A549 treated with Mapracorat at 1 μM for 4 hours (cell line): ENCODE measurements around the gene MARCHF9. TPM values are rescaled to one million over a fixed set of nuclear protein-coding genes. Genes with fewer than 3 reads are reported as not detected.

Source experiments
- total RNA-seq: library from RNA; stranded (reverse); fragments of 200-300 nt; extraction: Qiagen RNA extraction; gene quantifications from 5 replicates; pipeline ENCODE4 v1.2.3, GENCODE V29; 2022

Gene MARCHF9
- 6.9 to 8.7 TPM (median 7.3 TPM) in 5 replicates for total RNA-seq

DNA sequence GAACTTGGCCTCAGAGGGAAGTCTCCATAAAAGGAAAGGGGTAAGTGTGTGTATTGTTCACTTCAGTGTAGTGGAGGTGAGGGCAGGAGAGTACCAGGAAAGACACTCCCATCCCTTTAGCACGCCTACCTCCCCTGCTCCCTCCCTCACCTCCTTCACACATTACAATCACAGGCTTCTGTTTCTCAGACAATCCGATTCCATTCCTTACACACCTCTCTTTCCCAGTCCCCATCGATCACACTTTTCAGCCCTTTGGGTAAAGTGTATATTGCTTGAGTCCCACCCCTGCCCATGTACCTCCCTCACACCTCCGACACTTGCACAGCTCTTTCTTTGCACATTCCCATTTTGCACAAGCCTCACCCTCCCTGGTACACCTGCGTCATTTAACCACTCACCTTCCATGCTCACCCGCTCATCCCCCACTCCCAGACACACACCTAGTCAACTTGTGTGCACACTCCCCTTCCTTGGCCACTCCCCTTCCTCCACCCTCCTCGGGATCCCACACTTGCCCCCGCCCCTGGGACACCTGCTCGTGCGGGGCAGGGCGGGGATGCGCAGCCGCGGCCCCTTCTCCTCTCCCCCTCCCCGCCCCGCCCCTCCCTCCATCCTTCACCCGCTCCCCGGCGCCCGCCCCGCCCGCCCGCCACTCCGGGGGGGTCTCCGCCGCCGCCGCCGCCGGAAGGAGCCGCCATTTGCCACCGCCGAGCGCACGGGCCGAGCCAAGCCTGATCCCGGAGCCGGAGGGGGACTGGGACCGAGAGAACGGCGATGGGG lies at the start of gene MARCHF9:
TSS of gene MARCHF9 (plus strand) at position 693 of the 783 bp plus-strand sequence. CDS start 426 bp downstream, outside the sequence.

DNA sequence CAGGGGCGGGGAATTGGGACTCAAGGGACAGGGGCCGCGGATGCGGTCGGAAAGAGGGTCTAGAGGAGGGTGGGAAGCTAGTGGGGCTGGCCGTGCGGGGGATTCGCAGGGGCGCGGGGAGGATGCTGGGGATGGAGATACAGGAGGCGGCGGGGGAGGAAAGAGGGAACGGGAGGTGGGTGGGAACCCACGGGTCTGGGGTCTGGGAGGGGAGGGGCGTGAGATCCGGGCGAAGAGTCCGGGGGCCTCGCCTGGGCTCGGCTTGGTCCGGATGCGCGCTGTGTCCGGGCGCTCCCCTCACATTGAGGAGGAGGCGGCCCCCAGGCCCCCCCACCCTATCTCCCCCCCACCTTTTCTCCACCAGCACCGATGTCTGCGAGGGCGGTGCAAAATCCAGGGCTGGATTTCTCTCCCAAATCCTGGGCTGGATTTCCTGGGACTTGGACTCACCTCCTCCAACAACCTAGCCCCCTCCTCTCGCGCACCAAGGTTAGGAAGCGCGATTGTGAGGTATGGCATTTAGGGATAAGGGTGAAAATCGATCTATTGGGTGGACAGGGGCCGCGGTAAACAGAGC lies 16.2 kb upstream of the MARCHF9 start, which contains the start of gene AGAP2:
TSS of gene AGAP2 (minus strand) at position 82 of the 577 bp plus-strand sequence. CDS start 496 bp downstream, outside the sequence.

DNA sequence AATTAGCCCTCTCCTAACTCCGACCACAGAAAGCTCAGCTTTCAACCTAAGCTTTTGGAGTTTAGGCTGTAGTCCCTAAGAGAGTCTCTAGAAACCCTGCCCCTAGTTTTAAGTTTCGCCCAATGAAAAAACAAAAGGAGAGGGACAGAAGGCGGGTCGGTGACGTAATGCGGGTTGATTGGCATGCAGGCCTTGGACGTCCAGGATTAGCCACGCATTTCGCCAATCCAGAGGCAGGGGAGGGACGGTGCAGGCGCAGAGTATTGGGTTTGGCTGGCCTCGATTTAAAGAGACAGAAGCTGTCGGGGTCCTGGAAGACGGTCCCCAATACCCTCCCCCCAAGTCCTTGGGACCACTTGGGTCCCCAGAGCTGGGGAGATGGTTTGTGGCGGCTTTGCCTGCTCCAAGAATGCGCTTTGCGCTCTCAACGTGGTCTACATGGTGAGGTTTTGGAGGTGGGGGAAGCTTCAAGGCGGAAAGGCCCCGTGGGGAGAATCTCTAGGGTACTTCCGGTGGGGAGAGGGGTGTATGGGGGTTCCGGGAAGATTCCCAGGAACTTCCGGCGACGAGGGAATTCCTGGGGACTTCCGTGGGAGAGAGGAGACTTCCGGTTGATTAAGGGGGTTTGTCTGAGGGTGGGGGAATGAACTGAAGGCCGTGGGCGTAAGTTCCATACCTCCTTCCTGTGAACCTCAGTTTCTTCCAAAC lies 10.0 kb upstream of the MARCHF9 start, which contains the start of gene TSPAN31:
TSS of gene TSPAN31 (plus strand) at position 263 of the 708 bp plus-strand sequence. CDS start at position 379, 116 bp downstream.

GRCh38 chr12:57751788-57752667 lies 2.9 kb upstream of the MARCHF9 start, which contains the start of gene CDK4:
Gene CDK4, minus strand, starts transcription at chr12:57752310. Its CDS starts 593 bp downstream, at chr12:57751717.

GRCh38 chr12:57766464-57767304 lies 11.8 kb downstream of the MARCHF9 start, which contains the start of gene CYP27B1:
Gene CYP27B1, minus strand, starts transcription at chr12:57767078. Its CDS starts 37 bp downstream, at chr12:57767041.

DNA sequence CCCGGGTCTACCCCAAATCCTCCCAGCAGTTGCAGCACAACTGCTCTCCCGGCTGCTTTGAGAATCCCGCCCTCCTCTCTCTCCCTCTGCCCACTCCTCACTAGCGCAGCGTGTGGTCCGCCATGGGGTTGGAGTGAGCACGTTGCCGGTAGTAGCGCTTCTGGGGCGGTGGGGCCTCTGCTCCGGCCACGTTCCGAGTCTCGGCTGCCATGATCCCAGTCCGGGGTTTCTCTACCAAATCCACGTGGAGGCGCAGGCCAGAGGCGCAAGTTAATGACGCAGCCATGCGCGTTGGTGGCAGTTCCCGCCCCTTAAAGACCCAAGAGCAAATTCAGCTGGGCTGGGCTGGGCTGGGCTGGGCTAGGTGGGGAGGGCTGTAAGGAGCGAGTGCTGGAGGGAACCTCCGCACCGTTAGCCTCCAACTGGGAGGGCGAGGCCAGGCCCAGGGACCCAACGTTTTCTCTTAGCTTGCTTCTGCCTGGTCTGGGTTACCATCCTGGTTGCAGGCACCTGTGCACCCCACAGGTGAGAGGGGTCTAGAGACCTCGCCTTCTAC lies 17.0 kb downstream of the MARCHF9 start, which contains the start of gene METTL1:
TSS of gene METTL1 (minus strand) at position 233 of the 556 bp plus-strand sequence. CDS start at position 211, 22 bp downstream.

GRCh38 chr12:57772429-57773322 lies 17.8 kb downstream of the MARCHF9 start, which contains the start of gene EEF1AKMT3:
Gene EEF1AKMT3, plus strand, starts transcription at chr12:57772614. Its CDS starts 111 bp downstream, at chr12:57772725.

DNA sequence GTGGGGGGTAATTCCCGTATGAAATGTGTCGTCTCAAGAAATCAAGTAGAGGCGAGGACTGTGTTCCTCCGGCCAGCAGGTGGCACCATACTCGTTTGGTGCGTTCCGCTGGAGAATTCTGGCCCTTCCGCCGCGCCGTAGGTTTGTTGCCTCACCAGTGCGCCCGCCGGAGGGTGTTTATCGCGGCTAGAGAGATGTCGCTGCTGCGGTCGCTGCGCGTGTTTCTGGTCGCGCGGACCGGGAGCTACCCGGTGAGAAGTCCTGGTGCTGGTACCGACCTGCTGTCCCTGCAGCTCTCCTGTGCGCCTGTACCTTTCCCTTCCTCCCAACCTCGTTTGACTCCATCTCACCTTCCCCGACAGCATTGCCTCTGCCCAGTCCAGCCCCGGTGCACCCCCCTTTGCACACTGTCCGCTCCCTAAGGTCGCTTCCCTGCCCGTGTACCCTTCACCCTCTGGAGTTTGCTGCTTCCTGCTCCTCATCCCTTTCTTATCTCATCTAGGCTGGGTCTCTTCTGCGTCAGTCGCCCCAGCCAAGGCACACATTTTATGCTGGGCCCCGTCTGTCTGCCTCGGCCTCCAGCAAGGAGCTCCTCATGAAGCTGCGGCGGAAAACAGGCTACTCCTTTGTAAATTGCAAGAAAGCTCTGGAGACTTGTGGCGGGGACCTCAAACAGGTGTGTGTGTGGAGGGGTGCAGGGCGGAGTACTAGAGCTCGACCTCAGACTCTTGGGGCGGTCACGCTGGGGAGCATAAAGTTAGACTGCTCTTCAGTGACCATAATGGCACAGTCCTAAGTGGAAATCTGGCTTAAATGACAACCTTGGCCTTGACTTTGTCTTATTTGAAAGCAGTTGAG lies 27.9 kb downstream of the MARCHF9 start, which contains the start of gene TSFM:
TSS of gene TSFM (plus strand) at position 180 of the 858 bp plus-strand sequence. CDS start at position 195, 15 bp downstream.

Other genes starting within 250 kb of the MARCHF9 start
- 27.8 to 30.1 TPM (median 28.8 TPM) in 5 replicates for gene DDIT3, start 234.6 kb upstream of the MARCHF9 start, total RNA-seq
- gene MBD6, start 232.3 kb upstream of the MARCHF9 start, total RNA-seq, result 19.4 to 27.6 TPM (median 26.6 TPM) in 5 replicates
- gene DCTN2, start 207.9 kb upstream of the MARCHF9 start, total RNA-seq, result 117 to 160 TPM (median 118 TPM) in 5 replicates
- 0.13 to 0.29 TPM (median 0.20 TPM) in 5 replicates for gene KIF5A, start 205.1 kb upstream of the MARCHF9 start, total RNA-seq
- 38.3 to 48.9 TPM (median 42.1 TPM) in 5 replicates for gene PIP4K2C, start 163.9 kb upstream of the MARCHF9 start, total RNA-seq
- gene DTX3, start 150.3 kb upstream of the MARCHF9 start, total RNA-seq, result 16.1 to 21.0 TPM (median 17.8 TPM) in 5 replicates
- 4.4 to 5.9 TPM (median 5.3 TPM) in 5 replicates for gene ARHGEF25, start 143.7 kb upstream of the MARCHF9 start, total RNA-seq
- 30.6 to 47.9 TPM (median 44.0 TPM) in 5 replicates for gene B4GALNT1, start 121.9 kb upstream of the MARCHF9 start, total RNA-seq
- gene OS9, start 61.0 kb upstream of the MARCHF9 start, total RNA-seq, result 113 to 119 TPM (median 115 TPM) in 5 replicates
- 0.08 to 0.23 TPM (median 0.14 TPM) in 5 replicates for gene AGAP2, start 16.4 kb upstream of the MARCHF9 start, total RNA-seq
- gene TSPAN31, start 10.1 kb upstream of the MARCHF9 start, total RNA-seq, result 15.2 to 21.0 TPM (median 16.4 TPM) in 5 replicates
- 237 to 273 TPM (median 248 TPM) in 5 replicates for gene CDK4, start 2.8 kb upstream of the MARCHF9 start, total RNA-seq
- gene CYP27B1, start 12.0 kb downstream of the MARCHF9 start, total RNA-seq, result 1.5 to 2.8 TPM (median 1.7 TPM) in 5 replicates
- gene METTL1, start 17.0 kb downstream of the MARCHF9 start, total RNA-seq, result 47.6 to 55.6 TPM (median 52.6 TPM) in 5 replicates
- gene EEF1AKMT3, start 17.5 kb downstream of the MARCHF9 start, total RNA-seq, result 4.8 to 5.7 TPM (median 5.6 TPM) in 5 replicates
- 66.3 to 77.2 TPM (median 75.5 TPM) in 5 replicates for gene TSFM, start 27.7 kb downstream of the MARCHF9 start, total RNA-seq
- gene AVIL, start 63.6 kb downstream of the MARCHF9 start, total RNA-seq, result 0.38 to 0.92 TPM (median 0.54 TPM) in 5 replicates
- 42.7 to 57.2 TPM (median 51.1 TPM) in 5 replicates for gene CTDSP2, start 91.6 kb downstream of the MARCHF9 start, total RNA-seq
- gene ATP23, start 186.5 kb downstream of the MARCHF9 start, total RNA-seq, result 3.5 to 5.0 TPM (median 4.6 TPM) in 5 replicates